Neural crest cell (in vitro differentiated cells): ENCODE measurements around the gene HMCN2. TPM values are rescaled to one million over a fixed set of nuclear protein-coding genes. Genes with fewer than 3 reads are reported as not detected.
"Not testable (repeated sequence)": the region's sequence is repeated elsewhere in the genome, so short reads cannot be mapped to it uniquely, and the experiment has no call there.

Experiments
- DNase-seq: peaks from one replicate; pipeline ENCODE4 v3.0.0; 2021; ENCODE audit warnings: low read depth, mixed read lengths, low spot score
- H3K27ac Mint-ChIP-seq: one replicate; pipeline ENCODE4 v1.8.0; 2021; ENCODE audit warnings: mild to moderate bottlenecking, mixed read lengths; ENCODE audit not compliant: unreplicated experiment
- H3K27me3 Mint-ChIP-seq: 2 replicates; pipeline ENCODE4 v1.8.0; 2021; ENCODE audit warnings: low read depth, mild to moderate bottlenecking, mixed read lengths
- H3K36me3 Mint-ChIP-seq: 2 replicates; pipeline ENCODE4 v1.8.0; 2021; ENCODE audit warnings: low read depth, mild to moderate bottlenecking, mixed read lengths
- H3K4me1 Mint-ChIP-seq: 2 replicates; pipeline ENCODE4 v1.8.0; 2021; ENCODE audit warnings: mixed read lengths
- H3K4me3 Mint-ChIP-seq: one replicate; pipeline ENCODE4 v1.8.0; 2021; ENCODE audit warnings: mild to moderate bottlenecking, mixed read lengths
- H3K9me3 Mint-ChIP-seq: 2 replicates; pipeline ENCODE4 v1.8.0; 2021; ENCODE audit warnings: mixed read lengths
- total RNA-seq: library from RNA; stranded (reverse); gene quantifications from 2 replicates; pipeline ENCODE4 v1.2.1, GENCODE V29; 2021
- TF ChIP-seq, protein P1 (sequence below): fragments of 200-600 bp; sonication (generic); conservative IDR thresholded peaks from 2 replicates; pipeline ENCODE4 v1.5.0; 2021; ENCODE audit warnings: antibody characterized with exemption, mild to moderate bottlenecking

HMCN2 gene
- total RNA-seq, 1 donor from 2014 or later: not detected

- no peaks in the 10 kb centered on the region for H3K9me3 Mint-ChIP-seq
- no peaks in the 10 kb centered on the region for H3K27me3 Mint-ChIP-seq
- TF ChIP-seq, protein P1, sequence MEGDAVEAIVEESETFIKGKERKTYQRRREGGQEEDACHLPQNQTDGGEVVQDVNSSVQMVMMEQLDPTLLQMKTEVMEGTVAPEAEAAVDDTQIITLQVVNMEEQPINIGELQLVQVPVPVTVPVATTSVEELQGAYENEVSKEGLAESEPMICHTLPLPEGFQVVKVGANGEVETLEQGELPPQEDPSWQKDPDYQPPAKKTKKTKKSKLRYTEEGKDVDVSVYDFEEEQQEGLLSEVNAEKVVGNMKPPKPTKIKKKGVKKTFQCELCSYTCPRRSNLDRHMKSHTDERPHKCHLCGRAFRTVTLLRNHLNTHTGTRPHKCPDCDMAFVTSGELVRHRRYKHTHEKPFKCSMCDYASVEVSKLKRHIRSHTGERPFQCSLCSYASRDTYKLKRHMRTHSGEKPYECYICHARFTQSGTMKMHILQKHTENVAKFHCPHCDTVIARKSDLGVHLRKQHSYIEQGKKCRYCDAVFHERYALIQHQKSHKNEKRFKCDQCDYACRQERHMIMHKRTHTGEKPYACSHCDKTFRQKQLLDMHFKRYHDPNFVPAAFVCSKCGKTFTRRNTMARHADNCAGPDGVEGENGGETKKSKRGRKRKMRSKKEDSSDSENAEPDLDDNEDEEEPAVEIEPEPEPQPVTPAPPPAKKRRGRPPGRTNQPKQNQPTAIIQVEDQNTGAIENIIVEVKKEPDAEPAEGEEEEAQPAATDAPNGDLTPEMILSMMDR: no peak
- DNase-seq: no peak
- H3K36me3 Mint-ChIP-seq: no peaks in the 10 kb centered on the region
- no peak overlapping the region for H3K27ac Mint-ChIP-seq
- no peaks in the 10 kb centered on the region for H3K4me1 Mint-ChIP-seq
- no peak overlapping the region for H3K4me3 Mint-ChIP-seq
These were observed 135.3 kb downstream of the HMCN2 start for GRCh38 chr9:130400870-130401269.

DNA sequence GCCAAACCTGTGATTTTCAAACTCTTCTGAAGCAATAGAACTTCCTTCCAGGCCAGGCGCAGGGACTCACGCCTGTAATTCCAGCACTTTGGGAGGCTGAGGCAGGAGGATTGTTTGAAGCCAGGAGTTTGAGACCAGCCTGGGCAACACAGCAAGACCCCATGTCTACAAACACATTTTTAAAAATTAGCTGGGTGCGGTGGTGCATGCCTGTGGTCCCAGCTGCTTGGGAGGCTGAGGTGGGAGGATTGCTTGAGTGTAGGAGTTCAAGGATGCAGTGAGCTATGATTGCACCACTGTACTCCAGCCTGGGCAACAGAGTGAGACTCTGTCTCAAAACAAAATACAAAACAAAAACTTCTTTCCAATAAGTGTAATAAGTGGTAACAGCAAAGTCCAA lies 136.2 kb downstream of the HMCN2 start:
- H3K4me3 Mint-ChIP-seq, H3K27me3 Mint-ChIP-seq, H3K36me3 Mint-ChIP-seq, H3K4me1 Mint-ChIP-seq, H3K27ac Mint-ChIP-seq, H3K9me3 Mint-ChIP-seq, DNase-seq: not testable (repeated sequence)

GRCh38 chr9:130402243-130402642 lies 136.7 kb downstream of the HMCN2 start:
- Mint-ChIP-seq H3K36me3 (no peaks in the 10 kb centered on the region), H3K9me3 (no peaks in the 10 kb centered on the region), H3K4me3 (no peak overlapping the region), H3K4me1 (no peaks in the 10 kb centered on the region), H3K27ac (no peak overlapping the region), H3K27me3 (no peaks in the 10 kb centered on the region)
- TF ChIP-seq, protein P1: no peak
- DNase-seq: no peak

DNA sequence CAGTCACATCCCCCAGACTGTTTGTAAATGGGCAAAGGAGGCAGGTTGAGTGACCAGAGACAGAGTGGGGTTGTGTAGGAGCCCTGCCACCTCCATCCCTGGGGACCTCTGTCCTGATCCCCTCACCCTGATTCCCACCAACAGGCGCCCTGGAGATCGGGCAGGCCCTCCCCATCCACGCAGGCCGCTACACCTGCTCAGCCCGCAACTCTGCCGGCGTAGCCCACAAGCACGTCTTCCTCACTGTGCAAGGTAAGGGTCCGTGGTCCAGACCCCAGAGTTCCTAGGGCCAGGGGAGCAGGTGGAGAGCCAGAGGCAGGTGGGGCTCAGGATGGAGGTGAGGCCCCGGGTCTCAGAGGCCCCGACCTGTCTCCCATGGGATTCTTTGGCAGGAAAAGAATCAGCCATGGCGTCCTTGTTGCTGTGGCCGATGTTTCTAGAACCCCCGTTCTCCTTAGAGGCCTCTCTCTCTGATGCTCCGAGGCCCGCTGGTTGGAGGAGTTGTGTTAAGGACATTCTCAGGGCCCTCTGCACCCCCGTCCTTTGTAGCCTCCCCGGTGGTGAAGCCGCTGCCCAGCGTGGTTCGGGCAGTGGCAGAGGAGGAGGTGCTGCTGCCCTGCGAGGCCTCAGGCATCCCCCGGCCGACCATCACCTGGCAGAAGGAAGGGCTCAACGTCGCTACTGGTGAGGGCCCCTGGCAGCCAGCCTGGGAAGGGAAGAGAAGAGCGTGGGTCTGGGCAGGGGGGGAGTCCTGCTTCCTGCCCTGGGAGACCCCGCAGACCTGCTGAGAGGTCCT lies 137.3 kb downstream of the HMCN2 start:
- TF ChIP-seq, protein P1: no peak
- Mint-ChIP-seq H3K36me3 (no peaks in the 10 kb centered on the region), H3K27me3 (no peaks in the 10 kb centered on the region), H3K9me3 (no peaks in the 10 kb centered on the region), H3K4me3 (no peak overlapping the region), H3K27ac (no peak overlapping the region), H3K4me1 (no peaks in the 10 kb centered on the region)
- no peak for DNase-seq

DNA sequence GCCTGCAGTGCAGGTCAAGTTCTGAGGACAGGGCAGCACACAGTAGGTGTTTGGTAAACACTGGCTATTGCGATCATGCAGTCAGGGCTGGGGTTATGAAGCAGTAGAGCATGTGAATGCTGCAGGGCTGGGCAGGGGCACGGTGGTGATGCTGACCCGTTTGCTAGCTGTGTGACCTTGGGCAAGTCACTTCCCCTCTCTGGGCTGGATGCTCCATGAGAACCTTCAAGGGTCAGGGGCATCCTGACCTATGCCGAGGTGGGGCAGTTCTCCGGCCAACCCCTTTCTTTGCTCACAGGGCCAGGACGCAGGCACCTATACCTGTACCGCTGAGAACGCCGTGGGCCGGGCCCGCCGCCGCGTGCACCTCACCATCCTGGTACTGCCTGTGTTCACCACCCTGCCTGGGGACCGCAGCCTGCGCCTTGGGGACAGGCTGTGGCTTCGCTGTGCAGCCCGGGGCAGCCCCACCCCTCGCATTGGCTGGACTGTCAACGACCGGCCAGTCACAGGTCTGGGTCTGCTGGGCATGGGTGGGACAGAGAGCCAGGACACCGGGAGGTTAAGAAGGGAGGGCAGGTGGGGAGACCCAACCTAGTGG lies 140.2 kb downstream of the HMCN2 start:
- H3K9me3 Mint-ChIP-seq: no peaks in the 10 kb centered on the region
- H3K27me3 Mint-ChIP-seq: no peaks in the 10 kb centered on the region
- TF ChIP-seq, protein P1: no peak
- no peak overlapping the region for H3K27ac Mint-ChIP-seq
- DNase-seq: no peak
- no peak overlapping the region for H3K4me3 Mint-ChIP-seq
- H3K36me3 Mint-ChIP-seq: no peaks in the 10 kb centered on the region
- no peaks in the 10 kb centered on the region for H3K4me1 Mint-ChIP-seq

DNA sequence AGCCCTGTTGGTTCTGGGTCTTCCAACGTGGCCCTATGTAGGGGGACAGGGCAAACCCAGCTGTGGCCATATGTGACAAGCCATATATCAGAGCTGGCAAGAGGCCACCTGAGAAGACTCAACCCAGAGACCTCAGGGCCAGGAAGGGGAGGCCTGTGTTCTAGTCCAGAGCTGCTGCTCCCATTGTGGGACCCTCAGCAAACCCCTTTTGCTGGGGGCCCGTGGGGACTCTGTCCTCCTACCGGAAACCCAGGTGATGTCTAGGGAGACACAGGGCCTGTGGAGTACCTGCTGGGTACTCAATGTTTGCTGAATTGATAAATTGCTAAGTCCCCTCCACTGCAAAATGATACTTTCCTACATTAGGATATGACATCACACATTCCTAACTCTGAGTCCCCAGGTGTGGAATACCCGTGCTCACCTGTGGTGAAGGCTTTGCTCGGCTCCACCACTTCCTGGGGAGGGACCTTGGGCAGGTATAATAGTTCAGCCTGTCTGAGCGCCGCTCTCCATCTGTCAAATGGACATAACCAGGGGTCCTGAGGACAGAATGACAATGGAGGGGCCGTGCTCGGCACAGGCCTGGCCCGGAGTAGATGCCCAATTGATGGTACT lies 140.8 kb downstream of the HMCN2 start:
- Mint-ChIP-seq H3K9me3 (no peaks in the 10 kb centered on the region), H3K4me3 (no peak overlapping the region), H3K27me3 (no peaks in the 10 kb centered on the region), H3K27ac (no peak overlapping the region), H3K4me1 (no peaks in the 10 kb centered on the region), H3K36me3 (no peaks in the 10 kb centered on the region)
- TF ChIP-seq, protein P1: no peak
- DNase-seq: no peak
